ENCODE measurements around the gene VGLL4. TPM values are rescaled to one million over a fixed set of nuclear protein-coding genes. Genes with fewer than 3 reads are reported as not detected.

Gene VGLL4
- total RNA-seq, 1 experiment from 2014 or later = 46.3 TPM

- H3K4me1 ChIP-seq (ENCODE audit: insufficient read depth, low read length) = no peaks in the 10 kb centered on the region
- DNase-seq (no peak), ATAC-seq (no peak)
- H3K27me3 ChIP-seq (ENCODE audit: low read length) = no peaks in the 10 kb centered on the region
- CTCF ChIA-PET = no interaction called here
- POLR2A ChIA-PET (ENCODE audit: unreplicated experiment) = no interaction called here
- peaks cover 48% of the 10 kb centered on the region for H4K20me1 ChIP-seq (ENCODE audit: low read length)
- no peak overlapping the region for H3K27ac ChIP-seq (ENCODE audit: low read length)
- H3K36me3 ChIP-seq (ENCODE audit: low read depth, low read length) = no peaks in the 10 kb centered on the region
- no peak overlapping the region for H3K9ac ChIP-seq (ENCODE audit: low read length)
- intact Hi-C loops (cut with micrococcal nuclease) = no loop called here
- H2AFZ ChIP-seq (ENCODE audit: low read length) = no peak overlapping the region
- no peak overlapping the region for H3K4me2 ChIP-seq (ENCODE audit: low read length)
- H3K4me3 ChIP-seq (ENCODE audit: low read length) = no peak overlapping the region
- no peak for TF ChIP-seq EZH2phosphoT487 (IDR thresholded peaks at IDR 0.05; ENCODE audit: borderline replicate concordance, low read length)
- TF ChIP-seq, protein P1, sequence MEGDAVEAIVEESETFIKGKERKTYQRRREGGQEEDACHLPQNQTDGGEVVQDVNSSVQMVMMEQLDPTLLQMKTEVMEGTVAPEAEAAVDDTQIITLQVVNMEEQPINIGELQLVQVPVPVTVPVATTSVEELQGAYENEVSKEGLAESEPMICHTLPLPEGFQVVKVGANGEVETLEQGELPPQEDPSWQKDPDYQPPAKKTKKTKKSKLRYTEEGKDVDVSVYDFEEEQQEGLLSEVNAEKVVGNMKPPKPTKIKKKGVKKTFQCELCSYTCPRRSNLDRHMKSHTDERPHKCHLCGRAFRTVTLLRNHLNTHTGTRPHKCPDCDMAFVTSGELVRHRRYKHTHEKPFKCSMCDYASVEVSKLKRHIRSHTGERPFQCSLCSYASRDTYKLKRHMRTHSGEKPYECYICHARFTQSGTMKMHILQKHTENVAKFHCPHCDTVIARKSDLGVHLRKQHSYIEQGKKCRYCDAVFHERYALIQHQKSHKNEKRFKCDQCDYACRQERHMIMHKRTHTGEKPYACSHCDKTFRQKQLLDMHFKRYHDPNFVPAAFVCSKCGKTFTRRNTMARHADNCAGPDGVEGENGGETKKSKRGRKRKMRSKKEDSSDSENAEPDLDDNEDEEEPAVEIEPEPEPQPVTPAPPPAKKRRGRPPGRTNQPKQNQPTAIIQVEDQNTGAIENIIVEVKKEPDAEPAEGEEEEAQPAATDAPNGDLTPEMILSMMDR (conservative IDR thresholded peaks at IDR 0.05; ENCODE audit: low read depth, low read length) = no peak
- no peak for TF ChIP-seq EZH2 (IDR thresholded peaks at IDR 0.05; ENCODE audit: low read length, unreplicated experiment)
- no peaks in the 10 kb centered on the region for H3K9me3 ChIP-seq (ENCODE audit: low read length)
- BruUV-seq (replicated peaks) = no TSS peak
- H3K79me2 ChIP-seq (ENCODE audit: low read length) = peaks cover 99% of the 10 kb centered on the region
- no peaks in the 10 kb centered on the region for H3K9me2 ChIP-seq (replicated peaks; ENCODE audit: low read length)
- no peaks in the 10 kb centered on the region for H3F3A ChIP-seq (ENCODE audit: low read length, unreplicated experiment)
Measured at GRCh38 chr3:11619946-11620652, 23.6 kb downstream of the VGLL4 start.

GRCh38 chr3:11619461-11619860 lies 24.3 kb downstream of the VGLL4 start:
- Histone ChIP-seq H3K9me3 (ENCODE audit: low read length) (no peaks in the 10 kb centered on the region), H3K36me3 (ENCODE audit: low read depth, low read length) (no peaks in the 10 kb centered on the region), H3K79me2 (ENCODE audit: low read length) (peaks cover 99% of the 10 kb centered on the region), H3K27me3 (ENCODE audit: low read length) (no peaks in the 10 kb centered on the region), H3F3A (ENCODE audit: low read length, unreplicated experiment) (no peaks in the 10 kb centered on the region), H3K27ac (ENCODE audit: low read length) (no peak overlapping the region), H3K4me1 (ENCODE audit: insufficient read depth, low read length) (no peaks in the 10 kb centered on the region), H3K4me2 (ENCODE audit: low read length) (no peak overlapping the region), H3K4me3 (ENCODE audit: low read length) (no peak overlapping the region), H3K9ac (ENCODE audit: low read length) (no peak overlapping the region), H2AFZ (ENCODE audit: low read length) (no peak overlapping the region), H4K20me1 (ENCODE audit: low read length) (peaks cover 43% of the 10 kb centered on the region), H3K9me2 (replicated peaks; ENCODE audit: low read length) (no peaks in the 10 kb centered on the region)
- POLR2A ChIA-PET (ENCODE audit: unreplicated experiment) = no interaction called here
- TF ChIP-seq, protein P1 (conservative IDR thresholded peaks at IDR 0.05; ENCODE audit: low read depth, low read length) = no peak
- TF ChIP-seq EZH2phosphoT487 (IDR thresholded peaks at IDR 0.05; ENCODE audit: borderline replicate concordance, low read length) (no peak), EZH2 (IDR thresholded peaks at IDR 0.05; ENCODE audit: low read length, unreplicated experiment) (no peak)
- CTCF ChIA-PET = no interaction called here
- DNase-seq (no peak), ATAC-seq (no peak)
- intact Hi-C loops (cut with micrococcal nuclease) = no loop called here
- no TSS peak for BruUV-seq (replicated peaks)

- ChIA-PET POLR2A (ENCODE audit: unreplicated experiment) (no interaction called here), CTCF (no interaction called here)
- H3K36me3 ChIP-seq (ENCODE audit: low read depth, low read length) = no peaks in the 10 kb centered on the region
- H3K79me2 ChIP-seq (ENCODE audit: low read length) = peaks cover 99% of the 10 kb centered on the region
- H3K9me2 ChIP-seq (replicated peaks; ENCODE audit: low read length) = no peaks in the 10 kb centered on the region
- TF ChIP-seq EZH2phosphoT487 (IDR thresholded peaks at IDR 0.05; ENCODE audit: borderline replicate concordance, low read length) (no peak), EZH2 (IDR thresholded peaks at IDR 0.05; ENCODE audit: low read length, unreplicated experiment) (no peak)
- TF ChIP-seq, protein P1 (conservative IDR thresholded peaks at IDR 0.05; ENCODE audit: low read depth, low read length) = no peak
- no peak overlapping the region for H3K9ac ChIP-seq (ENCODE audit: low read length)
- no TSS peak for BruUV-seq (replicated peaks)
- no peak overlapping the region for H2AFZ ChIP-seq (ENCODE audit: low read length)
- no peaks in the 10 kb centered on the region for H3K4me1 ChIP-seq (ENCODE audit: insufficient read depth, low read length)
- ATAC-seq (no peak), DNase-seq (no peak)
- H3K27ac ChIP-seq (ENCODE audit: low read length) = no peak overlapping the region
- H3K9me3 ChIP-seq (ENCODE audit: low read length) = no peaks in the 10 kb centered on the region
- no peak overlapping the region for H3K4me2 ChIP-seq (ENCODE audit: low read length)
- H3F3A ChIP-seq (ENCODE audit: low read length, unreplicated experiment) = no peaks in the 10 kb centered on the region
- peaks cover 46% of the 10 kb centered on the region; the same call in 1 of the 2 replicates for H4K20me1 ChIP-seq (ENCODE audit: low read length)
- H3K4me3 ChIP-seq (ENCODE audit: low read length) = no peak overlapping the region
- intact Hi-C loops (cut with micrococcal nuclease) = no loop called here
- H3K27me3 ChIP-seq (ENCODE audit: low read length) = no peaks in the 10 kb centered on the region
Measured at GRCh38 chr3:11618904-11619303, 24.8 kb downstream of the VGLL4 start.

Data from PC-3 (cell line).